Thyroid gland (tissue), 4 donors: ENCODE data around the gene TRIB2. TPM values are rescaled to one million over a fixed set of nuclear protein-coding genes. Genes with fewer than 3 reads are reported as not detected.

ENCODE experiments used
- DNase-seq, 2 donors: peaks; one replicate each; pipeline ENCODE4 v3.0.0-alpha.2; 2019
- H3K27ac ChIP-seq, 3 donors: fragments of 200-600 bp; sonication (generic); 1 replicate in 2 of 3; 2 replicates in 1 of 3; pipeline ENCODE4 v1.5.1; 2016 to 2019; ENCODE audit warnings: mild to moderate bottlenecking in 1 of 3, moderate library complexity in 1 of 3
- H3K27me3 ChIP-seq: fragments of 200-600 bp; sonication (generic); one replicate; pipeline ENCODE4 v1.5.1; 2019
- H3K36me3 ChIP-seq, 2 donors: fragments of 200-600 bp; sonication (generic); one replicate each; pipeline ENCODE4 v1.5.1; 2016 to 2019
- H3K4me1 ChIP-seq, 2 donors: fragments of 200-600 bp; sonication (generic); one replicate each; pipeline ENCODE4 v1.5.1; 2017 to 2019
- H3K4me3 ChIP-seq, 3 donors: fragments of 200-600 bp; sonication (generic); replicated peaks in 1 of 3; 1 replicate in 2 of 3; 2 replicates in 1 of 3; pipeline ENCODE4 v1.5.1; 2016; ENCODE audit warnings: mild to moderate bottlenecking in 1 of 3
- H3K9me3 ChIP-seq: fragments of 200-600 bp; sonication (generic); one replicate; pipeline ENCODE4 v1.5.1; 2017
- POLR2A ChIP-seq, 2 donors: fragments of 450-650 bp; IDR thresholded peaks; one replicate each; pipeline ENCODE4 v1.6.1; 2017; ENCODE audit warnings: antibody characterized with exemption in 2 of 2, mild to moderate bottlenecking in 2 of 2, moderate library complexity in 1 of 2
- WGBS, 2 donors: methylation state at CpG; one replicate each; pipeline ENCODE4 v1.1.5; 2017; 5-methylcytosine and 5-hydroxymethylcytosine counted together
- intact Hi-C: fragments of 100-400 bp; cut with DNase I; formaldehyde crosslinking; loops from one replicate; pipeline ENCODE4 v1.15.1; 2023
- total RNA-seq, 4 donors: library from RNA; depleted of rRNA; stranded (reverse); fragments of >200 nt; gene quantifications; one replicate each; pipeline ENCODE4 v1.2.3, GENCODE V29; 2016
- TF ChIP-seq, protein P1 (sequence below), 6 experiments: fragments of 200-600 bp in 3 of 6; fragments of 450-650 bp in 3 of 6; sonication (generic) in 3 of 6; IDR thresholded peaks; one replicate each; pipeline ENCODE4 v1.5.1; 2016 to 2019; ENCODE audit warnings: antibody characterized with exemption in 6 of 6, mild to moderate bottlenecking in 2 of 6, inconsistent platforms in 1 of 6, moderate library complexity in 1 of 6

Gene TRIB2
- total RNA-seq, 4 donors from 2014 or later = 30.8 to 59.8 (median 37.1) TPM

DNA sequence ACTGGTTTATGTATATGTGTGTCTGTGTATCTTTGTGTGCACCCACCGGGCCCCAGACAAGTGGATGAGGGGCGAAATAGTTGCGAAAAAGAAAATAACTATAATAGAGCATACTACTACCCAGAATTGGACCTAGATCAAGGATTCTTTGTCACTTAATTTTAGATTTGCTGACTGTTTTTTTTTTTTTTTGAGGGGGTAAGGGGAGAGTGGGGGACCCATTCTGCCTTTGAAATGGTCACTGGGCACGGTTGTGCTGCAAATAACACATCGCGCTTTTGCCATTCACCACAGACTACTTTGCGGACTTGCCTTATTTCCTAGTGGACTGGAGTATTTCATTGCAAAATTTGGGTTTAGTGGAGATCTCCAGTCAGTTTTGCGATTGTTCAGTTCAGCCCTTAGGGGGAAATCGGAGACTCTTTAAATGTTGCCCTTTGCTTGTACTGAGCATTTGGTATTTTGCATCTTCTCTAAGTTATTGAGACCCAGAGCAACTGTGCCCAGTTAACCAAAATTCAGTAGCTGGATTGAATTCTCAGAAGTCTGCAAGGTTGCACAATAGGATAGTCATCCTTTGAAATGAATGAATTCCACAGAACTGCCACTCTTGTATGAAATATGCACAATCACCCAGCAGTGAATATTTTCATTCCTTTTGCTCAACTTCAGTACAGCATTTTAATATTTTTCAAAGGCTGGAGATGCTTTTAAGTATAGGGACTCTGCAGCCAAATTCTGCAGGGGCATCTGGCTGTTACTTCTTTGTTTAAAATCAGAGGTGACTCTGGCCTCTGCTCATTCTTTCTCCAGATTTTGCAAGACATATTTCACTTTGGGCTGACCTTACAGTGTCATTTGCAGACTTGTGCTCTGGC is 2.9 kb downstream of the TRIB2 start:
- Histone ChIP-seq H3K27ac (peak overlapping the region; percentile 46 to 91 (median 85)), H3K9me3 (no peaks in the 10 kb centered on the region), H3K4me1 (peaks cover 10 to 30% of the 10 kb centered on the region in 2 donors), H3K4me3 (peak overlapping the region in 2 of 3 donors; percentile 52 to 74), H3K36me3 (no peaks in the 10 kb centered on the region), H3K27me3 (no peaks in the 10 kb centered on the region)
- WGBS, 2 donors = 47% methylated on average over 9 of the region's 9 CpGs
- no peak for DNase-seq
- intact Hi-C loops = loop anchor here (10.0 kb wide), 3 partner anchors 215 to 855 kb away; no protein-coding TSS in a partner anchor
- TF ChIP-seq POLR2A (IDR thresholded peaks at IDR 0.05) = no peak
- TF ChIP-seq, protein P1, sequence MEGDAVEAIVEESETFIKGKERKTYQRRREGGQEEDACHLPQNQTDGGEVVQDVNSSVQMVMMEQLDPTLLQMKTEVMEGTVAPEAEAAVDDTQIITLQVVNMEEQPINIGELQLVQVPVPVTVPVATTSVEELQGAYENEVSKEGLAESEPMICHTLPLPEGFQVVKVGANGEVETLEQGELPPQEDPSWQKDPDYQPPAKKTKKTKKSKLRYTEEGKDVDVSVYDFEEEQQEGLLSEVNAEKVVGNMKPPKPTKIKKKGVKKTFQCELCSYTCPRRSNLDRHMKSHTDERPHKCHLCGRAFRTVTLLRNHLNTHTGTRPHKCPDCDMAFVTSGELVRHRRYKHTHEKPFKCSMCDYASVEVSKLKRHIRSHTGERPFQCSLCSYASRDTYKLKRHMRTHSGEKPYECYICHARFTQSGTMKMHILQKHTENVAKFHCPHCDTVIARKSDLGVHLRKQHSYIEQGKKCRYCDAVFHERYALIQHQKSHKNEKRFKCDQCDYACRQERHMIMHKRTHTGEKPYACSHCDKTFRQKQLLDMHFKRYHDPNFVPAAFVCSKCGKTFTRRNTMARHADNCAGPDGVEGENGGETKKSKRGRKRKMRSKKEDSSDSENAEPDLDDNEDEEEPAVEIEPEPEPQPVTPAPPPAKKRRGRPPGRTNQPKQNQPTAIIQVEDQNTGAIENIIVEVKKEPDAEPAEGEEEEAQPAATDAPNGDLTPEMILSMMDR (IDR thresholded peaks at IDR 0.05) = no peak

DNA sequence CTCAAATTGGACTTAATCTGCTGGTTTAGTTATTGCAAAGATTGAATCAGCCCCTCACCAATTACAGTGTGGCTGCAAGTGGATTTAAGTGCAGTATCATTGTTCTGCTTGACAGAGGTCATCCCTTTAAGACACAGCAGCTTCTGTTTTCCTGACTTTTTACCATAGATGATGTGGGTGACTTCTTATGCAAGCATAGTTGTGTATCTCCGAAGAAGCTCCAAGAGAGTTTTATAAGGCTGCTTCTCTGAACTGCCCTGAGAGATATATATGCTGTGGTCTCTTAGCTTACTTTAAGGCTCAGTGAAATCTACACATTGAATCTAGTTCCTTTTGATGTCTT is 3.5 kb downstream of the TRIB2 start:
- Histone ChIP-seq H3K27ac (peak overlapping the region in 1 of 3 donors; percentile 91), H3K36me3 (no peaks in the 10 kb centered on the region), H3K27me3 (no peaks in the 10 kb centered on the region), H3K4me3 (peak overlapping the region in 1 of 3 donors; percentile 74), H3K9me3 (no peaks in the 10 kb centered on the region), H3K4me1 (peaks cover 13 to 33% of the 10 kb centered on the region in 2 donors)
- DNase-seq = no peak
- WGBS, 2 donors = 33 to 48% methylated on average over 1 of the region's 1 CpG
- intact Hi-C loops = loop anchor here (10.0 kb wide), 1 partner anchor 215 kb away; no protein-coding TSS in a partner anchor
- no peak for TF ChIP-seq POLR2A (IDR thresholded peaks at IDR 0.05)
- TF ChIP-seq, protein P1 (IDR thresholded peaks at IDR 0.05) = no peak

DNA sequence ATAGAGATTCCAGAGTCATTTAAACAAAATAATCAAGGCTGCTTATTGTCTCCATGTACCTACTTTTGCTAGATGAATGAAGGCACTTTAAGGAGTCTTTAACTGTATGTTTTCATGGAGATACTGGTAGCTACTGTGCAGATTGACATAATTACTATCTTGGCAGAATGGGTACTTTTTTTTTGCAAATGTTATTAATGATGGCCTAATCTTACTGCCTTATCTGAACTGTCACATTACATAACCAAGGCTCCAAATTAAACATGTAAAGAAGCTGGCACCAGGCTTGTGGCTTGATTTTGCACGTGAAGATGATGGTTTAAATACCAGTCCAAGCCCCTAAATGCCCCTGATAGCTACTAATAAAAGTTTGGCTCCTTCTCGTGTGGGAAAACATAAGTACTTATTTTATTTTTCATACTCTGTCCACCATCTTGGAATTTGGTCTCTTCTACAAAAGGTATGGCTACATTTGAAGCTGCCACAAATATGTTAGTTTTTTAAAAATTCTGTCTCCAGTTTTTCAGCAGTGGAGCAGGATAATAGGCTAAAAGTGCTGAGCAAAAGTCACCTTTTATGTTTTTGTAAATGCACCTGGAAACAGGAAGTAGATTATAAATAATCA is 4.1 kb downstream of the TRIB2 start:
- no peak for TF ChIP-seq POLR2A (IDR thresholded peaks at IDR 0.05)
- TF ChIP-seq, protein P1 (IDR thresholded peaks at IDR 0.05) = no peak
- Histone ChIP-seq H3K27ac (peak overlapping the region in 1 of 3 donors; percentile 42), H3K27me3 (no peaks in the 10 kb centered on the region), H3K36me3 (no peaks in the 10 kb centered on the region), H3K9me3 (no peaks in the 10 kb centered on the region), H3K4me1 (peaks cover 14 to 33% of the 10 kb centered on the region in 2 donors), H3K4me3 (no peak overlapping the region)
- 76 to 79% methylated on average over 2 of the region's 2 CpGs for WGBS, 2 donors
- intact Hi-C loops = loop anchor here (10.0 kb wide), 1 partner anchor 214 kb away; no protein-coding TSS in a partner anchor
- DNase-seq = no peak

DNA sequence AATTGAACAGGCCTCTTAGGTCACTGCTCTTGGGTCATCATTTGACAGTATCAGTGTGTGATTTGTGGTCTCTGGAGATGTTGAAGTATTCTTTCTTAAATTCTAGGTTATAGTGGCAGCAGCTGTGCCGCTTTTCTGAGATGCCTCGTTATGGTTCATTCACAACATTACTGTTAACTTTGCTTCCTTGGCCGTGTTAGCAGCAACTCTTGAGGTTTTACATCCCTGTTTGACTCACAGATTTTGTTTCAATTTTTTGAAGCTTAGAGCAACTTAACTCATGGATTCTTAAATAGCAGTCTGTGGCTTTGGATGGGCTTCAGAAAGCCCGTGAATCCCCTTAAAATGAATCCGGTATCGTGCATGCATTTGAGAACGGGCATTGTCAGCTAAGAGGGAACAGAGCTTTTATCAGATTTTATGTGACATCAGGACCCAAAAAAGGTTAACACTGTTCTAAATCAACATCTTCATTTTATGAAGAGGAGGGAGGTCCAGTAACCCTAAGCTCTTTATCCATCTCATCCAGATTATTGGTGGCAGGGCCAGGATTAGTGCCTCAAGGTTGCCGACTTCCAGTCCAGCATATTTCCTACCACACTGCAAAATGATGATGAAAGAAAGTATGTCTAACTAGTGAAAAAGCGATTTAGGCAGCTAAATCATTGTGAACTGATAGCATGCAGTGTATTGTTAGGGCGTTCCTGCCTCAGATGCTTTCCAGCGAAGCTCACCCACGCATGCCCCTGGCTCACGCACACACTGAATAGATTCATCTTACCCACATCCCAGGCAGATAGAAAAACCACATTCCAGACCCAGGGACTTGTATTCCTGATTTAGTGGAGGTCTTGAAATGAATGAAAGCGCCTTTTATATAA is 5.1 kb downstream of the TRIB2 start:
- Histone ChIP-seq H3K4me1 (peaks cover 22 to 38% of the 10 kb centered on the region in 2 donors), H3K36me3 (no peaks in the 10 kb centered on the region), H3K27ac (peak overlapping the region in 1 of 3 donors; percentile 42), H3K27me3 (no peaks in the 10 kb centered on the region), H3K9me3 (no peaks in the 10 kb centered on the region), H3K4me3 (no peak overlapping the region)
- no peak for DNase-seq
- TF ChIP-seq POLR2A (IDR thresholded peaks at IDR 0.05) = no peak
- TF ChIP-seq, protein P1 (IDR thresholded peaks at IDR 0.05) = no peak
- WGBS, 2 donors = 74 to 82% methylated on average over 14 of the region's 14 CpGs
- intact Hi-C loops = loop anchor here (10.0 kb wide), 1 partner anchor 213 kb away; no protein-coding TSS in a partner anchor
